ENCODE measurements around the gene PSTPIP2.

PSTPIP2 gene

DNA sequence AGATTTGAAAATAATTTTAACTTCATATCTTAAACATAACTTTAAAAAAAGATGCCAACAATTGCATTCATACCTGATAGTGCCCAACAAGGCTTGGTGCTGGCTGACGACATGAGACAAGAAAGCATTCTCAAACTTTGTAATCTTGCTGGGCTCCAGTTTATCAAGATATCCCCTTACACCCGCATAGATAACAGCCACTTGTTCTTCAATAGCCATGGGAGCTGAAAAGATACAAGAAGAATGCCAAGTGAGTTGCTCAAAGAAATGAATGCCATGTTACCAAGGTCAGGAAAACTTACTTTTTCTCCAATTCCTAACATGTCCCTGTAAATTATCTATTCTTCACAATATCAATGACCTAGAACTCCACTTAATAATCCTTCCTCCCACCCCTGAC is 12.4 kb upstream of the PSTPIP2 start:
- TF ChIP-seq JUND (IDR thresholded peaks at IDR 0.05; ENCODE audit: low read depth), result no peak
- no peak for DNase-seq (ENCODE audit: low read depth in 1 of 2, low spot score in 1 of 2)
- in situ Hi-C loops (cut with HindIII; ENCODE audit: low pct_unique_long_range_greater_than_20kb, low sequenced_read_pairs), result no loop called here

DNA sequence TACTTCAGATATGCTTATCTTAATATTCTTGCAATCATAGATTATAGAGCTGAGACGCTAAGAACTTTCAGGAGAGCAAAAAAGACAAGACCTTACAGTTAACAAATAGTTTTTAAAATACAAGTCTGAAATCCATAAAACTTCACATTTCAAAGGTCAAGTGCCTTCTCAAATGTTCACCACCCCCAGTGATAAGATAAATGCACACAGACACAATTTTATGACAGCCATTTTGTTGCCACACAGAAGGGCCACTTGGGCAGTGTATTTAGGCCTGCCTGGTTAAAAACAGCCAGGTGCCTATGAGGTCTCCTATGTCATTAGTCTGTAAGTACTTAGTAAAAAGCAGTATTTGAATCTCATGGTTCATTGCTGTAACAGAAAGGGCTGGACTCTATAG is 8.1 kb upstream of the PSTPIP2 start:
- no peak for DNase-seq (ENCODE audit: low read depth in 1 of 2, low spot score in 1 of 2)
- no peak for TF ChIP-seq JUND (IDR thresholded peaks at IDR 0.05; ENCODE audit: low read depth)
- in situ Hi-C loops (cut with HindIII; ENCODE audit: low pct_unique_long_range_greater_than_20kb, low sequenced_read_pairs), result no loop called here

- TF ChIP-seq JUND (IDR thresholded peaks at IDR 0.05; ENCODE audit: low read depth), result no peak
- no peak for DNase-seq (ENCODE audit: low read depth in 1 of 2, low spot score in 1 of 2)
- in situ Hi-C loops (cut with HindIII; ENCODE audit: low pct_unique_long_range_greater_than_20kb, low sequenced_read_pairs), result no loop called here
These were observed 7.3 kb upstream of the PSTPIP2 start for GRCh38 chr18:46079336-46079735.

DNA sequence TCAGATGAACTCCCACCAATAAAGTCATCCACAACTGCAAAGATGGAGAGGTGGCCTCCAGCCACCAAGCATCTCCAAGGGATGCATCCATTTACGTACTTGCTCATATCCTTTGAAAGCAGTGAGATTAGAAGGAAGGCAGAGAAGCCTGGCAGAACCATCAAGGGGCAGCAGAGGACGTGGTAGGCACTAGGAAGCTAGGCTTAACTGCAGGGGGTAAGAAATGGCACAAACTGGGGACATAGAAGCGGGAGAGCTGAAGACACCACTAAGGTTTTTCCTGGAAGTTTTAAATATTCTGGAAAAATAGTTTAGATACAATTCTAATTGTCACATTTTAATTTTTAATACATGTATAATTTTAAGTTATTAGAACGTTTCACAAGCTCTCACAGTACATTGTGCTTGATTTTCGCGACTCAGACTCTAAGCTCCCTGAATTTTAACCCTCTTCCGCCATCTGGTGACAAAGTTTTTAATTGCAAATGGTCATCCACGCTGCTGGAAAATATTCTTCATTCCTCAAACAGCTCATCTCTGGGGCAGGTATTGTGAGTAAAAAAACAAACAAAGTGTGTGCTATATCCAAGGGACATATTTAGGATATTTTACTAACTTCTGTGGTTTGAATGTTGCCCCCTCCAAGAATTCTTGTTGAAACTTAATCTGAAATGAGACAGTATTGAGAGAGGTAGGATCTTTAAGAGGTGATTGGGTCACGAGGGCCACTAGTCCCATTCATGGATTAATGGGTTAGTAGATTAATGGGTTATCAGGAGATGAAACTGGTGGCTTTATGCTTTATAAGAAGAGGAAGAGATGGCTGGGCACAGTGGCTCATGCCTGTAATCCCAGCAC is 1.6 kb upstream of the PSTPIP2 start:
- DNase-seq (ENCODE audit: low read depth in 1 of 2, low spot score in 1 of 2), result peak in 1 of 2 experiments; percentile 80
- in situ Hi-C loops (cut with HindIII; ENCODE audit: low pct_unique_long_range_greater_than_20kb, low sequenced_read_pairs), result no loop called here
- TF ChIP-seq JUND (IDR thresholded peaks at IDR 0.05; ENCODE audit: low read depth), result no peak

GRCh38 chr18:46072959-46073358 is 899 bp upstream of the PSTPIP2 start:
- in situ Hi-C loops (cut with HindIII; ENCODE audit: low pct_unique_long_range_greater_than_20kb, low sequenced_read_pairs), result no loop called here
- no peak for DNase-seq (ENCODE audit: low read depth in 1 of 2, low spot score in 1 of 2)
- no peak for TF ChIP-seq JUND (IDR thresholded peaks at IDR 0.05; ENCODE audit: low read depth)

GRCh38 chr18:46072376-46072867 is 362 bp upstream of the PSTPIP2 start:
- no peak for DNase-seq (ENCODE audit: low read depth in 1 of 2, low spot score in 1 of 2)
- in situ Hi-C loops (cut with HindIII; ENCODE audit: low pct_unique_long_range_greater_than_20kb, low sequenced_read_pairs), result no loop called here
- TF ChIP-seq JUND (IDR thresholded peaks at IDR 0.05; ENCODE audit: low read depth), result no peak

DNA sequence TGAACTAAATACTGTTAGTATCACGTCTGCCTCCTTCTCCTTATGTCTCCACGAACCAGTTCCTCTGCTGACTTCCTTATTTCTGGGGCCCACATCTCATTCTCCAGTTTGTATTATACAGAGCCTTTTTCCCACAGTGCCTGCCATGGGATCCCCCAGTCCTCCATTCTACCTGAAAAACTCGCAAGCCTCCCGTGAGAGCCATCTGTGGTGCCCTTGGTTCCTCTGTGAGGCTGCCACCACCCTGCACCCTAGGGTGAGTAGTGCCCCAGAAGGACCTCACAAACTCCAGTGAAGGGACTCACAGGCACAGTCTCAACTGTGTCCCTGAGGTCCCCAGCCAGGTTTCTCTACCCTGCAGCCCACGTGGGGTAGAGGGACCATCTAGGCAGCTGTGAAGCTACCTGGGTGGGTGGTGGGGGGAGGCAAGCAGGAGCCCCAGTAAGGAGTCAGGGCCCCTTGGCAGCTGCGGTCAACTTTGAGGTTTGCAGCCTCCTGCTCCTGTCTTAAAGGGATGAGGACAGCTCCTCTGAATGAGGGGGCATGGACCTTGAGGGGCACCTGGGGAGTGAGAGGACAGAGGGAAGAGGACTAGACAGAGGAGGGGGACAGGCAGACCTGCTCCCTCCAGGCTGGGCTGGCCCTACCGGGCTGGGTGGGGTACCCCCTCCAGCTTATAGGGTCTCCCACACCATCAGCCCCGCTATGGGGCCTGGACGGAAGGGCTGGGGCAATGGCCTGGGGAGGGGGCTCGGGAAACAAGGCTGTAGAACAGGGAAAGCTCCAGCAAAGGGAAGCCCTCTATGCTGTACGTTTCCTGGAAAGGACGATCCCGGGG is 1.0 kb downstream of the PSTPIP2 start:
- in situ Hi-C loops (cut with HindIII; ENCODE audit: low pct_unique_long_range_greater_than_20kb, low sequenced_read_pairs), result no loop called here
- peak in 1 of 2 experiments; percentile 26 for DNase-seq (ENCODE audit: low read depth in 1 of 2, low spot score in 1 of 2)
- TF ChIP-seq JUND (IDR thresholded peaks at IDR 0.05; ENCODE audit: low read depth), result no peak

- DNase-seq (ENCODE audit: low read depth in 1 of 2, low spot score in 1 of 2), result no peak
- TF ChIP-seq JUND (IDR thresholded peaks at IDR 0.05; ENCODE audit: low read depth), result no peak
- in situ Hi-C loops (cut with HindIII; ENCODE audit: low pct_unique_long_range_greater_than_20kb, low sequenced_read_pairs), result no loop called here
These were observed 1.8 kb downstream of the PSTPIP2 start for GRCh38 chr18:46070232-46070631.

GRCh38 chr18:46069524-46069923 is 2.5 kb downstream of the PSTPIP2 start:
- in situ Hi-C loops (cut with HindIII; ENCODE audit: low pct_unique_long_range_greater_than_20kb, low sequenced_read_pairs), result no loop called here
- peak in 1 of 2 experiments; percentile 73 for DNase-seq (ENCODE audit: low read depth in 1 of 2, low spot score in 1 of 2)

DNA sequence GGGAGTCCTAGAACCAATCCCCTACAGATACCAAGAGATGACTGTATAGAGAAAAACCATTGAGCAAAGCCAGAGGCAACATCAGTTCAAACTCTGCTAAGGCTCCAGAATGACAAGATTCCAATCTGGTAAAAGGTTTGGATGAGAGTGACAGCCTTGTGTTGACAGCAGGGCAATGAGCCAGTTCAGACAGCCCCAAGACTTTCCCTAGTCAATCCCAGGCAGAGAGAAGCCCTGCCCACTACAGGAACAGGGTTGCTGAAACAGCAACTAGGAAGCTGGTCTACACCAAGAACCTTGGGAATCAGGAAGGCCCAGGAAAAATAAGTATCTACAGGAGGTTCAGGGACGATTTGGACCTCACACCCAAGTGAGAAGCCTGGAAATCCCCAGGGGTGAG is 3.3 kb downstream of the PSTPIP2 start:
- peak in 1 of 2 experiments; percentile 88 for DNase-seq (ENCODE audit: low read depth in 1 of 2, low spot score in 1 of 2)
- in situ Hi-C loops (cut with HindIII; ENCODE audit: low pct_unique_long_range_greater_than_20kb, low sequenced_read_pairs), result no loop called here
- no peak for TF ChIP-seq JUND (IDR thresholded peaks at IDR 0.05; ENCODE audit: low read depth)

More at GRCh38 chr18:46069524-46069923, 2.5 kb downstream of the PSTPIP2 start:
- TF ChIP-seq JUND (IDR thresholded peaks at IDR 0.05; ENCODE audit: low read depth), result no peak

- peak in 1 of 2 experiments; percentile 94 for DNase-seq (ENCODE audit: low read depth in 1 of 2, low spot score in 1 of 2)
- in situ Hi-C loops (cut with HindIII; ENCODE audit: low pct_unique_long_range_greater_than_20kb, low sequenced_read_pairs), result no loop called here
- no peak for TF ChIP-seq JUND (IDR thresholded peaks at IDR 0.05; ENCODE audit: low read depth)
These were observed 4.5 kb downstream of the PSTPIP2 start for GRCh38 chr18:46067438-46068007.

GRCh38 chr18:46062781-46063180 is 9.3 kb downstream of the PSTPIP2 start:
- TF ChIP-seq JUND (IDR thresholded peaks at IDR 0.05; ENCODE audit: low read depth), result no peak
- in situ Hi-C loops (cut with HindIII; ENCODE audit: low pct_unique_long_range_greater_than_20kb, low sequenced_read_pairs), result no loop called here
- peak in 1 of 2 experiments; percentile 90 for DNase-seq (ENCODE audit: low read depth in 1 of 2, low spot score in 1 of 2)

Data from T47D (cell line).